Measurements from ENCODE around the gene PLPPR1.

DNA sequence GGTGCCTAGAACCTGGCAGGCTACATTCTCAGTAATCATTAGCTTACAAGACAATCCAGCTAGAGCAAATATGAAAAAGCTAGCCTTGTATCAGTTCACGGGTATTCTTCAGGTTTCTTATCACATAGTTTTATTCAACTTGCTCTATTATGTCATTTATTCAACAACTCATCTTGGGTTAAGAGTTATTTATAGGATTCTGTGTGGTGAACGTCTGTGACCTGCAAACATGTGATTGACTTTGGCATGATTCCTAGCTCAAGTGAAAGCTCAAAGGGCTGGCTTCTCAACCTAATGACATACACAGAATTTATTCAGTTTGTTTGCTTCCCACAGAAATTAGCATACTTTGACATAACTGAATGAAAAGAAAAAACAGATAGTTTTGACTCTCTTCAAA is 173.1 kb downstream of the PLPPR1 start:
- TF ChIP-seq, protein P1, sequence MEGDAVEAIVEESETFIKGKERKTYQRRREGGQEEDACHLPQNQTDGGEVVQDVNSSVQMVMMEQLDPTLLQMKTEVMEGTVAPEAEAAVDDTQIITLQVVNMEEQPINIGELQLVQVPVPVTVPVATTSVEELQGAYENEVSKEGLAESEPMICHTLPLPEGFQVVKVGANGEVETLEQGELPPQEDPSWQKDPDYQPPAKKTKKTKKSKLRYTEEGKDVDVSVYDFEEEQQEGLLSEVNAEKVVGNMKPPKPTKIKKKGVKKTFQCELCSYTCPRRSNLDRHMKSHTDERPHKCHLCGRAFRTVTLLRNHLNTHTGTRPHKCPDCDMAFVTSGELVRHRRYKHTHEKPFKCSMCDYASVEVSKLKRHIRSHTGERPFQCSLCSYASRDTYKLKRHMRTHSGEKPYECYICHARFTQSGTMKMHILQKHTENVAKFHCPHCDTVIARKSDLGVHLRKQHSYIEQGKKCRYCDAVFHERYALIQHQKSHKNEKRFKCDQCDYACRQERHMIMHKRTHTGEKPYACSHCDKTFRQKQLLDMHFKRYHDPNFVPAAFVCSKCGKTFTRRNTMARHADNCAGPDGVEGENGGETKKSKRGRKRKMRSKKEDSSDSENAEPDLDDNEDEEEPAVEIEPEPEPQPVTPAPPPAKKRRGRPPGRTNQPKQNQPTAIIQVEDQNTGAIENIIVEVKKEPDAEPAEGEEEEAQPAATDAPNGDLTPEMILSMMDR (IDR thresholded peaks at IDR 0.05 in 8 of 11, conservative IDR thresholded peaks at IDR 0.05 in 3 of 11): no peak
- TF ChIP-seq POLR2A (IDR thresholded peaks at IDR 0.05): no peak
